H1 (cell line): Measurements from ENCODE around the gene BRD4. TPM values are rescaled to one million over a fixed set of nuclear protein-coding genes. Genes with fewer than 3 reads are reported as not detected.

Experiments
- SIN3A ChIP-seq, 2 experiments: IDR thresholded peaks in 1 of 2; conservative IDR thresholded peaks in 1 of 2; 2 replicates each; pipeline ENCODE4 v1.6.1; 2011 to 2012; ENCODE audit warnings: low read length in 2 of 2, improper control_type of control experiment in 1 of 2, low read depth in 1 of 2, mild to moderate bottlenecking in 1 of 2
- SRF ChIP-seq: IDR thresholded peaks from 2 replicates; pipeline ENCODE4 v1.6.1; 2011; ENCODE audit warnings: mild to moderate bottlenecking, low read depth, low read length, moderate library complexity
- USF2 ChIP-seq: IDR thresholded peaks from 2 replicates; pipeline ENCODE4 v1.6.1; 2011; ENCODE audit warnings: low read length, improper control_type of control experiment
- polyA plus RNA-seq, 7 experiments: library from polyadenylated mRNA; depleted of rRNA in 3 of 7; stranded (reverse) in 5 of 7; unstranded in 2 of 7; fragments of >200 nt in 5 of 7; fragments of 200-250 nt in 2 of 7; gene quantifications; 1 replicate in 5 of 7; 2 replicates in 1 of 7; 4 replicates in 1 of 7; pipeline versions ENCODE4 v1.2.1 to v1.2.3, GENCODE V29; 2011 to 2013; ENCODE audit warnings: missing spikeins in 2 of 7, mixed read lengths in 2 of 7
- total RNA-seq: library from RNA; stranded (reverse); fragmentation: NEBNext Ultra II Directional; extraction: Animal tissue kit (Norgen Biotek cat#: 25700); gene quantifications from 2 replicates; pipeline ENCODE4 v1.2.1, GENCODE V29; 2021

BRD4 gene
- total and polyA plus RNA-seq, 2 of the 8 experiments (the other 6 are each of a cell fraction or from before 2014, with no cell fraction given): 14.1 to 146 TPM

DNA sequence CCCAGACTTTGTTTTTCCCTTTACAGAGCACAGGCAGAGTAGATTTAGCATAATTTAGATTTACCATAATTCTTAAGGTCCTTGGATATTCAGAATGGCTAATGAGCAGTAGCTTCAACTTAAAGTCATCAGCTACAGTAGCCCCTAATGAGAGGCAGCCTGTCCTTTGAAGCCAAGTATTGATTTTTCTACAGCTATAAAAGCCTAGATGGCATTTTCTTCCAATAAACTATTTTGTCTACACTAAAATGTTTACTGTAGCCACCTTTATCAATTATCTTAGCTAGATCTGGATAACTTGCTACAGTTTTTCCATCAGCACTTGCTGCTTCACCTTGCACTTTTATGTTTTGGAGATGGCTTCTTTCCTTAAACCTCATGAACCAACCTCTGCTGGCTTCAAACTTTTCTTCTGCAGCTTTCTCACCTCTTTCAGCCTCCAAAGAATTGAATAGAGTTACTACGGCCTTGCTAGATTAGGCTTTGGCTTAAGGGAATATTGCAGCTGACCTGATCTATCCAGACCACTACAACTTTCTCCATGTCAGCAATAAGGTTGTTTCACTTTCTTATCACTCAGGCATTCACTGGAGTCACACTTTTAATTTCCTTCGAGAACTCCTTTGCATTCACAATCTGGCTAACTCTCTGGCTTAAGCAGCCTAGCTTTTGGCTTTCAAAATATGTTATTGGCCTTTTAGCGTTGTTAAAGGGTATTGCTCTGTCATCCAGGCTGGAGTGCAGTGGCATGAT, 26.6 kb downstream of the BRD4 start (continued):
- TF ChIP-seq SIN3A (conservative IDR thresholded peaks at IDR 0.05 in 1 of 2, IDR thresholded peaks at IDR 0.05 in 1 of 2; ENCODE audit: low read depth in 1 of 2, low read length in 2 of 2) (no peak), USF2 (no peak), SRF (no peak)
- TF ChIP-seq, all 59 proteins: peak for 0
